Right hindlimb (tissue), 1 donor: ENCODE data around the gene MEIS1.

Experiments used
- DNase-seq: peaks from one replicate; pipeline ENCODE4 v3.0.0-alpha.2; 2018

MEIS1 gene

DNA sequence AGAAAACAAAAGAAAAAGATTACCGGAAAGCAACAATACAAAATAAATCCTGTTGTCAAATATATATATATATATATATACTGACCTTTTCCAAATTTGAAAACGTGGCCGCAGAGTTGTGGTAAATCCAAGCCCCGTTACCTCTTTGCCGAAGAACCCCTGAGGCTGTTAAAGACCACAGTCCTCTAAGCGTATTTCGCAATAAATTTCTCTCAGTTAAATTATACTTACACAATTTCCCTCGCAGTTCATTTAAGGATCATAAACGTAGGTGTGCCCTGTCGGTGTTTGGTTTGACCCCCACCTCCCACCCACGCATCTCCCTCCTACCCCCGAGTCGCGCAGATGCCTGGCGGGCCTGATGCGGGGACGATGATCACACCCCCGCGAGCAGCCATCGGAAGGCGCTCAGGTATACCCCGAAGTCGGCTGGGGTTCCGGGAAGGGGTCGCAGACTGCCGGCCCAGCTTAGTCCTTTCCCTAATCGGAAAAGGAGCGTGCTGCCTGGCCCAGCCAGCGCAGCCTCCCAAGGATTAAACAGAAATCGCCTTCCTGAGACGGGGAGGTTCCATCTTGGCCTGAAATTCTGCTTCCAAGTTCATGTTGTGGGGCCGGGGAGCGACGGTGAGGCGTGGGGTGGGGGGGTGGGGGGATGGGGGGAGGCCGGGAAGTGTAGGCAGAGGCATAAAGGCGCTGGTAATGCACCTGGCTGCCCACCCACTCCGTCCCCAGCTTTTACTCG lies 2.9 kb upstream of the MEIS1 start:
- peak; percentile 33 for DNase-seq

GRCh38 chr2:66432801-66433694 lies 1.9 kb upstream of the MEIS1 start:
- peak; percentile 97 for DNase-seq

GRCh38 chr2:66433695-66433944 lies 1.3 kb upstream of the MEIS1 start:
- no peak for DNase-seq

- peak; percentile 81 for DNase-seq
Measured at GRCh38 chr2:66433945-66434678, 813 bp upstream of the MEIS1 start.

DNA sequence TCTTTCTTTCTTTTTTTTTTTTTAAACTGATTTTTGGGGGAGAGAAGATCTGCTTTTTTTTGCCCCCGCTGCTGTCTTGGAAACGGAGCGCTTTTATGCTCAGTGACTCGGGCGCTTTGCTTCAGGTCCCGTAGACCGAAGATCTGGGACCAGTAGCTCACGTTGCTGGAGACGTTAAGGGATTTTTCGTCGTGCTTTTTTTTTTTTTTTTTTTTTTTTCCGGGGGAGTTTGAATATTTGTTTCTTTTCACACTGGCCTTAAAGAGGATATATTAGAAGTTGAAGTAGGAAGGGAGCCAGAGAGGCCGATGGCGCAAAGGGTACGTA lies 587 bp downstream of the MEIS1 start:
- DNase-seq, result no peak

DNA sequence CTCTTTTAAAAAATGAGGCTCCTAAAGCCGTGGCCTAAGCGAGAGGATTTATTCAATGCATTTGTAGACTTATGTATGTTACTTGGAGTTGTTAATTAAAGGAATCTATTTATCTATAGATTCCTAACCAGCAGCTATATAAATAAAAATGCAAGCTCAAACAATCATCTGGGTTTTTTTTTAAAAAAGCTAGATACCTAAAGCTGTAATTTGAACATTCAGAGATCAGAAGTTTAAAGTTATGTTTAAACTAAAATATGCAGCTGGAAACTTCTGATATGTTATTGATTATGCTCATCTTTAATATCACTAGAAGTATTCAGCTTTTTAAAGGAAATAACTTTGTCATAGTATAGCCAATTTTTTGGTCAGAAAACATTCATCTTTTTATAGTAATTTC lies 1.0 kb downstream of the MEIS1 start:
- no peak for DNase-seq

DNA sequence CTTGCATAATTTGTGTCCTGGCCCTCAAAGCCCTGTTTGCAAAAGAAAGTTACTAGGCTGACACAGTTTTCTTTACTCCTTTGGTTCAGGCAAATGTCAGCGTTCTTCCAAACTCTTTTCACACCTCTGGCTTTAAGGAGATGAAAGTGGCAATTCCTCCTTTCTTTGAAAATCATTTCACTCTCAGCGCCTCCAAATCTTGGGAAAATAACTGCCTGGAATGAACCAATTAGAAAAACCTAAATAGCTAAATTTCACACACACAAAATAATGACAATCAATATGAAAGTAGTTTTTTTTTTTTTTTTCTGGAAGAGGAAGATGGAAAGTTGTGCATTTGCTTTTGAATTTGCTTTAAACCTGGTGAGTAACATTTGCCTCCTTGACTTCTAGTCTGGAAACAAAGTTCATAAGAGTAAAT lies 1.7 kb downstream of the MEIS1 start:
- no peak for DNase-seq

DNA sequence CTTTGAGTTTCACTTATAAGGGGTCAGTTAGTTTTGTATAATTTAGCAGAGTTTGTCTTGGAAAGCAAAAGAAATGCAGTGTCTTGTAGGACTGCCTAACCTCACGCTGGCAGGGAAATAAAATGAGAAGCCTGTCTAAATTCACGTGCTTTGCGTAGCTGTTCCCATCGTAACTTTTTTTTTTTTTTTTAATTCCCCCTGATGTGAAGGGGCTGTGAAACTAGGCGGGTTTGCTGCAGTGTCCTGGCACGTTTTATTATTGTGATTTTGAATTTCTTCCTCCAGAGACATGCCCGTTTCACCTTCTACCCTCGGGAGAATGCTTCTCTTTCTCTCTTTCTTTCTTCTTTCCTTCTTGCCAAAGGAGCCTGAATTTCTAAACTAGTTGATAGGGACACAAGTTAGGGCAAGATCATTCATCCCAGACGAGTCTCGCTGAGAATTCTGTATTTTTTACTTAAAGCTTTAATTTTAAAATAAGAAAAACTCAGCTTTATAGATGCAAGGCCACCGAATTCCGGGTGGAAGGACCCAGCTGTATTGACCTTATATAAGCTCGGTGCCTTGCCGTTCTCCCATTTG lies 2.3 kb downstream of the MEIS1 start:
- no peak for DNase-seq

GRCh38 chr2:66437691-66438497 lies 3.0 kb downstream of the MEIS1 start:
- DNase-seq, result peak; percentile 59

DNA sequence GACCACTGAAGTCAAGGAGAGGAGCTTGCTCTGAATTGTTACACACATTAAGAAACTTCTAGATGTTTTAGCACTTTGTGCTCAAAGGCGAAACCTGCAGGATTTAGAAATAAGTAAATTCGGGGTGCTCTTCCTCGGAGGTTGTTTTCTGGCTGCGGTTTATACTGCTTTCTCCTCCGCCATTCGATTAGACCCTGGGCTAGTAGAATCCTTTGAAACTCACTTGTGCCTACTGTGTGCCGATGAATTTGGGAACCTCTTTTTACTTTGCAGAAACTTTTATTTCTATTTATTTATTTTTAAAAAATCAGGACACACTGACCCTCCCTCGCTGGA lies 3.5 kb downstream of the MEIS1 start:
- DNase-seq, result no peak

- peak; percentile 61 for DNase-seq
Measured at GRCh38 chr2:66438891-66439811, 4.2 kb downstream of the MEIS1 start.

GRCh38 chr2:66439812-66440542 lies 5.1 kb downstream of the MEIS1 start:
- peak; percentile 58 for DNase-seq

DNA sequence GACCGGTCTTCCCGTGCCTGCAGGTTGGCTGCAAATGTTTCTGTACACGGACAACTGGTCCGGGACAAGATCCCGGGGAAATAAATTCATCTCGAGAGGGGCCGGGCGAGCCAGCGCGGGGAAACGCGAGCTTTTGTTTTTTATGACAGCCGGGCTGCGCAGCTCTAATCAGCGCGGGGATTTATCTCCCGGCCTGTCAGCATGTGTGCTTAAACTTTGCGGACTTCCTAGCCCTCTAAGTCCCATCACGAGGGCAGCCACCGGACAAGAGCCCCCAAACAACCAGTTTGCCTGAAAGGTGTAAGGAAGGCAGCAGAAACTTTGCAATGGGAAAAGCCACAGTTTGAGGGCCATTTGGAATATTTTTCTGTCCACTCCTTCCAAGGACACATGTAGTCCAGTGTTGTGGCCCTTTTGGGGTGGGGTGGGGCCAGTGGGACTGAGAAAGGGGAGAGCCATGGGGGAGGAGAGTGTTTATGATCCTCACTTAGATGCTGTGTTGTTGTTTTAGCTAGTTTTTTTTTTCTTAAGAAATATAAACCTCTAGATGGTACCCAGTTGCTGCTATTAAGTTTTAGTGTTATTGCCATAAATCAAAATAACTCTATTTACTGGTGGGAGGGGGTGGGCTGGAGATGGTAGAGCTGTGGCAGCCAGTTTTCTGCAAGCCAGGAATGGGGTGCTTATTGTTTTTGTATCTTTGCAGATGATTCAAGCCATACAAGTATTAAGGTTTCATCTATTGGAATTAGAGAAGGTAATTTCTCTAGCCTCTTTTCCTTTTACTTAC lies 6.0 kb downstream of the MEIS1 start:
- DNase-seq, result peak; percentile 62

DNA sequence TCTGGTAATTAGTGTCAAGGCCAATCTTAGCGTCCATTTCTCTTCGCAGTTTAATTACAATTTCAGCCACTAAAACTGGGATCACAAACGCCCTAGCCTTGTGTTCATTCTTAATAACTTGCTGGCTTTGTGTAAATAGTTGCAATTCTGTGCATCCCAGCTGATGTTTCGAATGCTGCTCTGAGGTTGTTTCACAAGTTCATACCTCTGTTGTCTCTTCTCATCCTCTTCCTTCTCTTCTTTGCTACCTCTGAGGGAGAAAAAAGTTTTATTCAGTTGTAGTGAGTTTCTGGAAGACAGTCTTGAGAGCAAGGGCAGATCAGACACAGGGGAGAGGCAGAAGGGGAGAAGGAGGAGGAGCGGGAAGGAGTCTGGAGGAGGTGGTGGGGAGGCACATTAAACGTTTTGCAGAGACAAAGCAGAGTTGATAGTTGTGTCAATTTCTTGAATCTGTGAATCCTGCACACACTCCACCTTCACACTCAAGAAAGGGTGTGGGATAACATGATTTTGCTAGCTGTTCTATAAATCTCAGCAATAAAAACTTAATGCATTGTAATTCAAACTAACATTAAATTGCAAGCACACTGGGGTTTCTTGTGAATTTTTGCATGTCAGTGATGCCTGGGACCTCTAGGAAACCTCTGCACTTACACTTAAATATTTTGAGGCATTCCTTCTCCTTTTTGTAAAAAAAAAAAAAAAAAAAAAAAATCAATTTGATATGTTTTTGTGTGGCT lies 6.8 kb downstream of the MEIS1 start:
- DNase-seq, result no peak

DNA sequence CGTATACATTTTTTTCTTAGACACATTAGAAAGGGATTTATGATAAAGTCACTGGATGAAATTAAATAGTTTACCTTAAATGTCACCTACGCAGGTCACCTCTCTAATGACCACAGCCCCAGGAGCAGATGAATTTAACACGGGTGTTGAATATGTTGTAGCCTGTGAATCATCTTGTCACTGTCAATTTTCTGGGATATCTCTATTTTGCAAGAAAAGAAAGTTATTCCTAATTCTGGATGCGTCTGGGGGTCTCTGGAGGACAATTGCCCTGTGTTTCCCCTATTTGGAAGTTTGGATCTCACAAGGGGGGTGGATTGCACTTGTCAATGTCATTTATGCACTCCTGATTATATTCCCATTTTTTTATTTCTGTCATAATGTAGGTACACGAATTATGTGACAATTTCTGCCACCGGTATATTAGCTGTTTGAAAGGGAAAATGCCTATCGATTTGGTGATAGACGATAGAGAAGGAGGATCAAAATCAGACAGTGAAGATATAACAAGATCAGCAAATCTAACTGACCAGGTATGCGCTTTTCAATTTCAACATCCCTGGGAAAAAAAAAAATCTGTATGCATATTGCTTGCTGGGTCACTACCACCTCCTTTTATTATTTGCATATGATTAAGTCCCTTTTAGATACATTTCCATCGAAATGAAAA lies 7.7 kb downstream of the MEIS1 start:
- no peak for DNase-seq

- peak; percentile 27 for DNase-seq
Measured at GRCh38 chr2:66443186-66443978, 8.5 kb downstream of the MEIS1 start.

DNA sequence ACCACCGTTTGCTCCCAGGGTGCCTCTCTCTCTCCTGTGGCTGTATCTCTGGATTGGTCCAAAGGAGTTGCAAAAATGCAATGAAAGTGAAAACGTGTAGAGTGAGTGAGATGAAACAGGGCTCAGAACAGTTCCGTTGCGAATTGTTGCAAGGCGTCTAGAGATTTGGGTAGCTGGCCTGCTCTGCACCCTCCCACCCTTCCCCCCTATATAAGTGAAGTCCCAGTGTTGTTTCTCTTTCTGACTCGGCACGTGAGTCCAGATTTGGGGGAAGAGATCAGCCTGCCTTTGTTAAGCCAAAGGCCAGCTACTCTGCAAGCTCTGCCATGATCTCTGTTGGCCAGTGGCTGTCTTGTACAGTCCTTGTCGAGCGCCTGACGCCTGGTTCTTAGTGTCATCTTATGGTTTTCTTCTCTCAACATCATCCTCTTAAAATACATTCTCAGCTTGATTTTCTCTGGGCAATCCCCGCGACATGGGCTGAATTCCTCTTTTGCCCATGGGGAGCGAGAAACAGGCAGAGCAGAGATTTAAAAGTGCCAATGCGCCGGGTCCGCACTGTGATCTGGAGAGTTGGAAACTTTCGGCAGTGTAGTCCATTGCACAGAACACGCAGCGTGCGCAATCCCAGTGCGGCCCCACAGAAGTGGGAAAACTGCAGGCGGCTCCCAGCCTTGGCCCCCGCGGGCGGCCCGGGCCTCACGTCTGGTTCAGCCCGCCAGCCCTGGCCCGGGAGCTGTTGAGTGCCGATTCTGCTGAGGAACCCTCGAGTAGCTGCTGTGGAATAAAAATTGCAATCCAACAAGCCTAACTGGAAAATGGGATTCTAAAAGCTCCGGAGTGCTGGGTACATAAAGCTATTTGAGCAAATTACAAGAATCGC lies 9.3 kb downstream of the MEIS1 start:
- DNase-seq, result peak; percentile 37
